ENCODE data around the gene DCDC2C.

GRCh38 chr2:3704692-3705091 is 1.3 kb downstream of the DCDC2C start:
- TF ChIP-seq CTCF (IDR thresholded peaks at IDR 0.05) (no peak), EP300 (IDR thresholded peaks at IDR 0.05) (no peak), POLR2A (IDR thresholded peaks at IDR 0.05) (no peak)
